Heart left ventricle (tissue), 16 donors: ENCODE data around the gene LIPT2. TPM values are rescaled to one million over a fixed set of nuclear protein-coding genes. Genes with fewer than 3 reads are reported as not detected.

ENCODE experiments used
- ATAC-seq, 4 donors: fragments of 200-7000 bp; cut with Tn5 transposase; one replicate each; pipeline ENCODE4 v1.9.1; 2020 to 2022; ENCODE audit warnings: moderate library complexity in 4 of 4, mild to moderate bottlenecking in 3 of 4, moderate number of reproducible peaks in 1 of 4
- DNase-seq, 5 donors: peaks; one replicate each; pipeline ENCODE4 v3.0.0-alpha.2; 2020
- H3K27ac ChIP-seq, 12 donors: fragments of 200-600 bp; sonication (generic) in 4 of 12; one replicate each; pipeline versions ENCODE4 v1.5.0 to v1.8.0; 2016 to 2022; ENCODE audit warnings: mild to moderate bottlenecking in 2 of 12
- H3K27me3 ChIP-seq, 9 donors: fragments of 200-600 bp; sonication (generic) in 2 of 9; one replicate each; pipeline versions ENCODE4 v1.5.1 to v1.8.0; 2016 to 2022; ENCODE audit warnings: mild to moderate bottlenecking in 3 of 9
- H3K36me3 ChIP-seq, 9 donors: fragments of 200-600 bp; sonication (generic) in 2 of 9; one replicate each; pipeline versions ENCODE4 v1.5.0 to v1.8.0; 2018 to 2022; ENCODE audit warnings: mild to moderate bottlenecking in 2 of 9
- H3K4me1 ChIP-seq, 12 donors: fragments of 200-600 bp; sonication (generic) in 4 of 12; one replicate each; pipeline versions ENCODE4 v1.5.0 to v1.8.0; 2016 to 2022; ENCODE audit warnings: mild to moderate bottlenecking in 3 of 12
- H3K4me3 ChIP-seq, 12 donors: fragments of 200-600 bp; sonication (generic) in 4 of 12; one replicate each; pipeline versions ENCODE4 v1.5.0 to v1.8.0; 2017 to 2022; ENCODE audit warnings: mild to moderate bottlenecking in 9 of 12, moderate library complexity in 4 of 12
- H3K9me3 ChIP-seq, 12 donors: fragments of 200-600 bp; sonication (generic) in 4 of 12; one replicate each; pipeline versions ENCODE4 v1.5.0 to v1.8.0; 2016 to 2022; ENCODE audit warnings: mild to moderate bottlenecking in 1 of 12
- CTCF ChIP-seq, 12 donors: fragments of 200-600 bp; sonication (generic) in 4 of 12; IDR thresholded peaks; one replicate each; pipeline versions ENCODE4 v1.5.0 to v1.8.0; 2018 to 2022; ENCODE audit warnings: antibody characterized with exemption in 12 of 12, mild to moderate bottlenecking in 5 of 12
- POLR2A ChIP-seq, 2 donors: fragments of 450-650 bp; IDR thresholded peaks; one replicate each; pipeline ENCODE4 v1.6.1; 2017; ENCODE audit warnings: antibody characterized with exemption in 2 of 2, mild to moderate bottlenecking in 2 of 2, moderate library complexity in 2 of 2
- WGBS, 4 donors: extraction: QIAGEN DNeasy Blood & Tissue Kit in 2 of 4; methylation state at CpG; one replicate each; pipeline versions ENCODE4 v1.1.5 to v1.1.7; 2013 to 2018; 5-methylcytosine and 5-hydroxymethylcytosine counted together
- intact Hi-C, 10 donors: fragments of 100-400 bp; cut with DNase I; formaldehyde crosslinking; loops; one replicate each; pipeline versions ENCODE4 v1.11.1 to v1.14.2; 2022
- polyA plus RNA-seq, 2 donors: library from polyadenylated mRNA; stranded (reverse); fragments of 200-250 nt; gene quantifications; one replicate each; pipeline ENCODE4 v1.2.3, GENCODE V29; 2013
- total RNA-seq, 9 donors: library from RNA; depleted of rRNA in 2 of 9; stranded (reverse); fragments of >200 nt in 2 of 9; fragmentation: NEBNext Ultra II Directional in 3 of 9; extraction: Animal tissue kit (Norgen Biotek cat#: 25700) in 3 of 9; gene quantifications; one replicate each; pipeline versions ENCODE4 v1.1.0 to v1.2.4, GENCODE V29; 2016 to 2023
- donor health status: ischemic (EF 13 %, LVEDD 7.1; RV severe dilation, severe dysfunction).
- donor health status: healthy with polysubstance abuse.
- donor health status: DM: no; HTN: yes; CAD: no.
- donor health status: DM: no; HTN: no; CAD: no.
- donor health status: ischemic (EF 25% LVEDD 6.9; RV normal size, moderate dysfunction).
- donor health status: ischemic (EF 25% LVEDD 5.7; RV mildly dilated, moderate dysfunction).
- donor health status: healthy.
- donor health status: DM: yes; HTN: yes; CAD: no.
- donor health status: ischemic (EF 35%, LVEDD 5.7; RV mildly dilated, moderate dysfunction).
- donor health status: nonischemic (EF 11% LVEDD 7.7; RV severe dilation, severe dysfunction).
- donor health status: DM: yes; HTN: yes; CAD: no.
- donor health status: PGD.
- donor health status: ischemic (EF 29% LVEDD 5.4; RV normal size, mild dysfunction).
- donor health status: nonischemic (EF 23%, LVEDD 6.1; RV moderate dilation, normal function).

LIPT2 gene
- total and polyA plus RNA-seq, 11 donors = 0.64 to 3.9 (median 1.4) TPM

GRCh38 chr11:74473382-74474173 is 19.9 kb downstream of the LIPT2 start:
- Histone ChIP-seq H3K27me3 (no peaks in the 10 kb centered on the region), H3K36me3 (no peaks in the 10 kb centered on the region), H3K9me3 (no peaks in the 10 kb centered on the region), H3K4me1 (peaks cover 0 to 22% (median 0%) of the 10 kb centered on the region in 12 donors), H3K27ac (peak overlapping the region in 1 of 12 donors; percentile 32), H3K4me3 (no peak overlapping the region)
- TF ChIP-seq POLR2A (IDR thresholded peaks at IDR 0.05) = no peak
- TF ChIP-seq CTCF (IDR thresholded peaks at IDR 0.05) = no peak
- intact Hi-C loops = no loop called here
- WGBS, 4 donors = 64 to 69% (median 68%) methylated on average over 10 of the region's 10 CpGs
- ATAC-seq = peak in 3 of 4 donors; percentile 32 to 79 (median 34)
- no peak for DNase-seq

GRCh38 chr11:74471668-74472429 is 21.7 kb downstream of the LIPT2 start:
- Histone ChIP-seq H3K27me3 (peaks cover 0 to 6% (median 0%) of the 10 kb centered on the region in 9 donors), H3K4me3 (no peak overlapping the region), H3K9me3 (no peaks in the 10 kb centered on the region), H3K36me3 (no peaks in the 10 kb centered on the region), H3K27ac (no peak overlapping the region), H3K4me1 (peaks cover 0 to 36% (median 10%) of the 10 kb centered on the region in 12 donors)
- no peak for TF ChIP-seq POLR2A (IDR thresholded peaks at IDR 0.05)
- no peak for TF ChIP-seq CTCF (IDR thresholded peaks at IDR 0.05)
- WGBS, 4 donors = 65 to 74% (median 68%) methylated on average over 5 of the region's 5 CpGs
- intact Hi-C loops = no loop called here
- no peak for DNase-seq
- ATAC-seq = no peak

GRCh38 chr11:74471037-74471436 is 22.5 kb downstream of the LIPT2 start:
- TF ChIP-seq POLR2A (IDR thresholded peaks at IDR 0.05) (no peak), CTCF (IDR thresholded peaks at IDR 0.05) (no peak)
- Histone ChIP-seq H3K9me3 (no peaks in the 10 kb centered on the region), H3K36me3 (no peaks in the 10 kb centered on the region), H3K27me3 (peaks cover 0 to 6% (median 0%) of the 10 kb centered on the region in 9 donors), H3K27ac (no peak overlapping the region), H3K4me3 (no peak overlapping the region), H3K4me1 (peaks cover 0 to 44% (median 10%) of the 10 kb centered on the region in 12 donors)
- intact Hi-C loops = no loop called here
- 93 to 100% (median 97%) methylated on average over 1 of the region's 1 CpG for WGBS, 4 donors
- DNase-seq (no peak), ATAC-seq (no peak)

GRCh38 chr11:74470526-74470925 is 23.0 kb downstream of the LIPT2 start:
- intact Hi-C loops = no loop called here
- 44 to 77% (median 73%) methylated on average over 2 of the region's 2 CpGs for WGBS, 4 donors
- Histone ChIP-seq H3K9me3 (no peaks in the 10 kb centered on the region), H3K27ac (no peak overlapping the region), H3K27me3 (peaks cover 0 to 6% (median 0%) of the 10 kb centered on the region in 9 donors), H3K4me3 (no peak overlapping the region), H3K36me3 (no peaks in the 10 kb centered on the region), H3K4me1 (peaks cover 0 to 48% (median 10%) of the 10 kb centered on the region in 12 donors)
- DNase-seq = no peak
- no peak for ATAC-seq
- TF ChIP-seq CTCF (IDR thresholded peaks at IDR 0.05) = no peak
- no peak for TF ChIP-seq POLR2A (IDR thresholded peaks at IDR 0.05)
